KBM-7 (cell line): Measurements from ENCODE around the gene KCNC4.

ENCODE experiments used
- DNase-seq: peaks from one replicate; pipeline ENCODE4 v3.0.0-alpha.2; 2015
- in situ Hi-C: fragments of 300-500 bp; cut with MboI; formaldehyde crosslinking; loops from 2 replicates; pipeline ENCODE4 v1.14.3; 2020; ENCODE audit warnings: low sequenced_read_pairs, low pct_unique_long_range_greater_than_20kb, mixed read lengths

The KCNC4 gene

GRCh38 chr1:110206261-110206920 lies 3.7 kb upstream of the KCNC4 start:
- DNase-seq = no peak
- in situ Hi-C loops = loop anchor here (25.0 kb wide), 1 partner anchor 106 kb away; no protein-coding TSS in a partner anchor

- peak; percentile 68 for DNase-seq
- in situ Hi-C loops = loop anchor here (25.0 kb wide), 1 partner anchor 104 kb away; no protein-coding TSS in a partner anchor
Observed at GRCh38 chr1:110207831-110208230, 2.3 kb upstream of the KCNC4 start.

GRCh38 chr1:110208916-110209645 lies 1.0 kb upstream of the KCNC4 start:
- in situ Hi-C loops = loop anchor here (25.0 kb wide), 1 partner anchor 103 kb away; no protein-coding TSS in a partner anchor
- DNase-seq = peak; percentile 9

- peak; percentile 88 for DNase-seq
- in situ Hi-C loops = loop anchor here (25.0 kb wide), 1 partner anchor 101 kb away; no protein-coding TSS in a partner anchor
Observed at GRCh38 chr1:110210604-110211495, 736 bp downstream of the KCNC4 start.

GRCh38 chr1:110211496-110212168 lies 1.5 kb downstream of the KCNC4 start:
- in situ Hi-C loops = loop anchor here (25.0 kb wide), 1 partner anchor 101 kb away; no protein-coding TSS in a partner anchor
- DNase-seq = no peak

- in situ Hi-C loops = loop anchor here (25.0 kb wide), 1 partner anchor 100 kb away; no protein-coding TSS in a partner anchor
- peak; percentile 15 for DNase-seq
Observed at GRCh38 chr1:110212169-110213142, 2.3 kb downstream of the KCNC4 start.

GRCh38 chr1:110213143-110213540 lies 3.0 kb downstream of the KCNC4 start:
- in situ Hi-C loops = loop anchor here (25.0 kb wide), 1 partner anchor 99 kb away; no protein-coding TSS in a partner anchor
- DNase-seq = no peak

- in situ Hi-C loops = loop anchor here (25.0 kb wide), 1 partner anchor 98 kb away; no protein-coding TSS in a partner anchor
- no peak for DNase-seq
Observed at GRCh38 chr1:110214454-110215404, 4.6 kb downstream of the KCNC4 start.

- DNase-seq = no peak
- in situ Hi-C loops = loop anchor here (25.0 kb wide), 1 partner anchor 96 kb away; no protein-coding TSS in a partner anchor
Observed at GRCh38 chr1:110215621-110216515, 5.8 kb downstream of the KCNC4 start.

- in situ Hi-C loops = loop anchor here (25.0 kb wide), 1 partner anchor 95 kb away; no protein-coding TSS in a partner anchor
- DNase-seq = no peak
Observed at GRCh38 chr1:110216844-110217444, 6.8 kb downstream of the KCNC4 start.

GRCh38 chr1:110218137-110218536 lies 8.0 kb downstream of the KCNC4 start:
- DNase-seq = no peak
- in situ Hi-C loops = loop anchor here (25.0 kb wide), 1 partner anchor 94 kb away; no protein-coding TSS in a partner anchor

- in situ Hi-C loops = loop anchor here (25.0 kb wide), 1 partner anchor 94 kb away; no protein-coding TSS in a partner anchor
- DNase-seq = no peak
Observed at GRCh38 chr1:110218739-110219138, 8.6 kb downstream of the KCNC4 start.

GRCh38 chr1:110220324-110220723 lies 10.2 kb downstream of the KCNC4 start:
- in situ Hi-C loops = loop anchor here (25.0 kb wide), 1 partner anchor 92 kb away; no protein-coding TSS in a partner anchor
- DNase-seq = no peak

- DNase-seq = no peak
- in situ Hi-C loops = loop anchor here (25.0 kb wide), 1 partner anchor 91 kb away; no protein-coding TSS in a partner anchor
Observed at GRCh38 chr1:110221119-110221518, 11.0 kb downstream of the KCNC4 start.

GRCh38 chr1:110223127-110223526 lies 13.0 kb downstream of the KCNC4 start:
- in situ Hi-C loops = loop anchor here (25.0 kb wide), 1 partner anchor 89 kb away; no protein-coding TSS in a partner anchor
- no peak for DNase-seq
